DOHH2 (cell line): Measurements from ENCODE around the gene TPCN2.
"Not testable (repeated sequence)": the region's sequence is repeated elsewhere in the genome, so short reads cannot be mapped to it uniquely, and the experiment has no call there.

ENCODE experiments used
- H3F3A ChIP-seq: fragments of 200-600 bp; sonication (generic), shearing (Covaris generic); 2 replicates; pipeline ENCODE4 v1.6.0; 2016; ENCODE audit warnings: antibody characterized with exemption, mild to moderate bottlenecking; ENCODE audit not compliant: control insufficient read depth, insufficient read depth
- H3K27ac ChIP-seq: fragments of 200-600 bp; sonication (generic); 2 replicates; pipeline ENCODE4 v1.5.1; 2014; ENCODE audit warnings: low read depth, mild to moderate bottlenecking, low read length, moderate library complexity
- H3K27me3 ChIP-seq: fragments of 200-600 bp; sonication (generic); 2 replicates; pipeline ENCODE4 v1.6.1; 2014; ENCODE audit warnings: mild to moderate bottlenecking, low read length, mixed read lengths; ENCODE audit not compliant: control insufficient read depth
- H3K36me3 ChIP-seq: fragments of 200-600 bp; sonication (generic); 2 replicates; pipeline ENCODE4 v1.6.1; 2014; ENCODE audit warnings: mild to moderate bottlenecking, low read length, moderate library complexity, mixed read lengths; ENCODE audit not compliant: control insufficient read depth
- H3K4me1 ChIP-seq: fragments of 200-600 bp; sonication (generic); 2 replicates; pipeline ENCODE4 v1.6.1; 2014; ENCODE audit warnings: mild to moderate bottlenecking, low read length, mixed read lengths; ENCODE audit not compliant: control insufficient read depth
- H3K4me2 ChIP-seq: fragments of 200-600 bp; sonication (generic); 2 replicates; pipeline ENCODE4 v1.6.0; 2014; ENCODE audit warnings: mild to moderate bottlenecking, low read length, moderate library complexity
- H3K4me3 ChIP-seq: fragments of 200-600 bp; sonication (generic); 2 replicates; pipeline ENCODE4 v1.5.1; 2014; ENCODE audit warnings: mild to moderate bottlenecking, low read length, mixed read lengths
- H3K79me2 ChIP-seq: fragments of 200-600 bp; sonication (generic); 2 replicates; pipeline ENCODE4 v1.6.1; 2014; ENCODE audit warnings: mild to moderate bottlenecking, low read length, mixed read lengths; ENCODE audit not compliant: control insufficient read depth
- H3K9me2 ChIP-seq: fragments of 200-600 bp; sonication (generic); replicated peaks from 2 replicates; pipeline ENCODE4 v1.6.1; 2014; ENCODE audit warnings: mild to moderate bottlenecking, low read length, mixed read lengths; ENCODE audit not compliant: control insufficient read depth
- H3K9me3 ChIP-seq: fragments of 200-600 bp; sonication (generic); 2 replicates; pipeline ENCODE4 v1.6.1; 2014; ENCODE audit warnings: antibody characterized with exemption, low read length, mixed read lengths; ENCODE audit not compliant: control insufficient read depth, insufficient read depth
- H4K20me1 ChIP-seq: fragments of 200-600 bp; sonication (generic); 2 replicates; pipeline ENCODE4 v1.6.0; 2014; ENCODE audit warnings: low read depth, mild to moderate bottlenecking, antibody characterized with exemption, low read length, moderate library complexity; ENCODE audit not compliant: control insufficient read depth, insufficient read depth
- EZH2phosphoT487 ChIP-seq: fragments of 200-600 bp; sonication (generic); IDR thresholded peaks from 2 replicates; pipeline ENCODE4 v1.6.1; 2017; ENCODE audit warnings: borderline replicate concordance, mild to moderate bottlenecking, antibody characterized with exemption, low read length, moderate library complexity, mixed read lengths
- TF ChIP-seq, protein P1 (sequence below): fragments of 200-600 bp; sonication (generic); IDR thresholded peaks from one replicate; pipeline ENCODE4 v1.5.1; 2014; ENCODE audit warnings: antibody characterized with exemption, mild to moderate bottlenecking, low read depth, low read length; ENCODE audit not compliant: poor library complexity, severe bottlenecking

The TPCN2 gene

DNA sequence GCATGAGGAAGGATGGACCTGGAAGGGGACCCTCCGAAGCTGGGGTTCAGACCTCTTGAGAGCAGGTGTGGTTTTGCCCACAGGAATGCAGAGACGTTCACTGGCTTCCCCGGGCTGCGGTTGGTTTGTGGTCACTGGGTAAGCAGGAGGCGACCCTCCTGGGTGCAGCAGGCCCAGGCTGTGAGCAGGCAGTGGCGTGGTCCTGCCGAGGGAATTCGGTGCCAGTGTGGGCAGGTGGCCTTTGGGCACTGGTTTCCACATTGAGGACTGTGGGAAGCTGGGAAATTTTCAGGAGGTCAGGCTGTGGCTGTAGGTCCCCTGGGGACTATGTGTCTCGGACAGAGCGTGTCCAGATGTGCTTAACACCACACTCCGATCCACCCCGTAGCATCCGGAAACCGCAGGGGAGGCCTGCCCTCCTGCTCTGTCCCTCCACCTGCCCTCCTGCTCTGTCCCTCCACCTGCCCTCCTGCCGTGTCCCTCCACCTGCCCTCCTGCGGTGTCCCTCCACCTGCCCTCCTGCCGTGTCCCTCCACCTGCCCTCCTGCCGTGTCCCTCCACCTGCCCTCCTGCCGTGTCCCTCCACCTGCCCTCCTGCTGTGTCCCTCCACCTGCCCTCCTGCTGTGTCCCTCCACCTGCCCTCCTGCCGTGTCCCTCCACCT, 27.5 kb downstream of the TPCN2 start:
- Histone ChIP-seq H3K4me1 (no peaks in the 10 kb centered on the region), H3K4me3 (no peak overlapping the region), H3K9me2 (no peaks in the 10 kb centered on the region), H3K36me3 (no peaks in the 10 kb centered on the region), H3K79me2 (no peaks in the 10 kb centered on the region), H3K9me3 (no peaks in the 10 kb centered on the region), H4K20me1 (no peaks in the 10 kb centered on the region), H3K27me3 (no peaks in the 10 kb centered on the region), H3K27ac (no peak overlapping the region), H3K4me2 (no peak overlapping the region), H3F3A (no peaks in the 10 kb centered on the region)
- TF ChIP-seq, protein P1, sequence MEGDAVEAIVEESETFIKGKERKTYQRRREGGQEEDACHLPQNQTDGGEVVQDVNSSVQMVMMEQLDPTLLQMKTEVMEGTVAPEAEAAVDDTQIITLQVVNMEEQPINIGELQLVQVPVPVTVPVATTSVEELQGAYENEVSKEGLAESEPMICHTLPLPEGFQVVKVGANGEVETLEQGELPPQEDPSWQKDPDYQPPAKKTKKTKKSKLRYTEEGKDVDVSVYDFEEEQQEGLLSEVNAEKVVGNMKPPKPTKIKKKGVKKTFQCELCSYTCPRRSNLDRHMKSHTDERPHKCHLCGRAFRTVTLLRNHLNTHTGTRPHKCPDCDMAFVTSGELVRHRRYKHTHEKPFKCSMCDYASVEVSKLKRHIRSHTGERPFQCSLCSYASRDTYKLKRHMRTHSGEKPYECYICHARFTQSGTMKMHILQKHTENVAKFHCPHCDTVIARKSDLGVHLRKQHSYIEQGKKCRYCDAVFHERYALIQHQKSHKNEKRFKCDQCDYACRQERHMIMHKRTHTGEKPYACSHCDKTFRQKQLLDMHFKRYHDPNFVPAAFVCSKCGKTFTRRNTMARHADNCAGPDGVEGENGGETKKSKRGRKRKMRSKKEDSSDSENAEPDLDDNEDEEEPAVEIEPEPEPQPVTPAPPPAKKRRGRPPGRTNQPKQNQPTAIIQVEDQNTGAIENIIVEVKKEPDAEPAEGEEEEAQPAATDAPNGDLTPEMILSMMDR: no peak
- TF ChIP-seq EZH2phosphoT487: no peak

DNA sequence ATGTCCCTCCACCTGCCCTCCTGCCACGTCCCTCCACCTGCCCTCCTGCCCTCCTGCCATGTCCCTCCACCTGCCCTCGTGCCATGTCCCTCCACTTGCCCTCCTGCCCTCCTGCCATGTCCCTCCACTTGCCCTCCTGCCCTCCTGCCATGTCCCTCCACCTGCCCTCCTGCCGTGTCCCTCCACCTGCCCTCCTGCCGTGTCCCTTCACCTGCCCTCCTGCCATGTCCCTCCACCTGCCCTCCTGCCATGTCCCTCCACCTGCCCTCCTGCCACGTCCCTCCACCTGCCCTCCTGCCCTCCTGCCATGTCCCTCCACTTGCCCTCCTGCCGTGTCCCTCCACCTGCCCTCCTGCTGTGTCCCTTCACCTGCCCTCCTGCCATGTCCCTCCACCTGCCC, 28.2 kb downstream of the TPCN2 start:
- not testable (repeated sequence) for H3K4me3 ChIP-seq, H3K4me1 ChIP-seq, H3K9me2 ChIP-seq, H3K27me3 ChIP-seq, H3K79me2 ChIP-seq, H4K20me1 ChIP-seq, H3K4me2 ChIP-seq, H3K27ac ChIP-seq, H3K36me3 ChIP-seq, H3F3A ChIP-seq, H3K9me3 ChIP-seq

GRCh38 chr11:69078508-69078907, 29.8 kb downstream of the TPCN2 start:
- no peaks in the 10 kb centered on the region for H3K9me2 ChIP-seq
- no peaks in the 10 kb centered on the region for H4K20me1 ChIP-seq
- no peak overlapping the region for H3K27ac ChIP-seq
- H3K27me3 ChIP-seq: no peaks in the 10 kb centered on the region
- no peak overlapping the region for H3K4me2 ChIP-seq
- no peak overlapping the region for H3K4me3 ChIP-seq
- TF ChIP-seq, protein P1: no peak
- TF ChIP-seq EZH2phosphoT487: no peak
- H3K79me2 ChIP-seq: no peaks in the 10 kb centered on the region
- H3K4me1 ChIP-seq: no peaks in the 10 kb centered on the region
- no peaks in the 10 kb centered on the region for H3F3A ChIP-seq
- peaks cover 2% of the 10 kb centered on the region; the same call in 1 of the 2 replicates for H3K36me3 ChIP-seq
- no peaks in the 10 kb centered on the region for H3K9me3 ChIP-seq

DNA sequence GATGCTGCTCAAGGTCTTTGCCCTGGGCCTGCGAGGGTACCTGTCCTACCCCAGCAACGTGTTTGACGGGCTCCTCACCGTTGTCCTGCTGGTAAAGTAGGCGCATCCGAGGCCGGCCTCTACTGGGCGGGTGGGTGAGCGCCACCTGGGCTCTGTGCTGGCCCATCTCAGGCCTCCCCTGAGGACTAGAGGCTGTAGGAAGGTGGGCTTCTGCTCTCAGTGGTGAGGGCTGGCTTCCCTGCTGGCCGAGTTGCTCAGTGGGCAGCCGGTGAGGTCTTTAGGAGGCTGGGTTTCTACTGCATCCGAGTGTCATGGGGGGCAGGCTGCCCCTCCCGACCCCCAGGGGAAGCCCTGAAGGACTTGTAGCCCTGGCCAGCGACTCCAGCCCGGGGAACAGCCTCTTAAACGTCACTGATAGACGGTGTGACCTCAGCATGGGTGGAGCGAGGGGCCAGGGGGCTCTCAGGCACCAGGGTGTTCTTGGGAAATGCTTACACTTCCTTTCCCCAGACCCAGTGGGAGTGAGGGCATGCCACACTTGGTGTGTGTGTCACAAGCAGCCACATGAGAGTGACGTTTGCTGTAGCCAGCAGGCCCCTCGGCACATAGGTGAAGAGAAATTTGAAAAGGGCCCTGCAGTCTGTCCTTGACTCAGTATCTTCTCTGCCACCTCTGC, 30.3 kb downstream of the TPCN2 start:
- peaks cover 2% of the 10 kb centered on the region; the same call in 1 of the 2 replicates for H3K36me3 ChIP-seq
- TF ChIP-seq, protein P1: no peak
- TF ChIP-seq EZH2phosphoT487: no peak
- no peaks in the 10 kb centered on the region for H4K20me1 ChIP-seq
- H3F3A ChIP-seq: no peaks in the 10 kb centered on the region
- no peak overlapping the region for H3K4me3 ChIP-seq
- no peak overlapping the region for H3K4me2 ChIP-seq
- H3K9me2 ChIP-seq: no peaks in the 10 kb centered on the region
- no peaks in the 10 kb centered on the region for H3K79me2 ChIP-seq
- H3K9me3 ChIP-seq: no peaks in the 10 kb centered on the region
- no peak overlapping the region for H3K27ac ChIP-seq
- no peaks in the 10 kb centered on the region for H3K27me3 ChIP-seq
- no peaks in the 10 kb centered on the region for H3K4me1 ChIP-seq
